Measurements from ENCODE around the gene RSAD2. TPM values are rescaled to one million over a fixed set of nuclear protein-coding genes. Genes with fewer than 3 reads are reported as not detected.

Gene RSAD2
- total and polyA plus RNA-seq, 9 of the 15 experiments (the other 6 are each of a cell fraction or from before 2014, with no cell fraction given) = 0.15 to 1.4 (median 0.28) TPM

DNA sequence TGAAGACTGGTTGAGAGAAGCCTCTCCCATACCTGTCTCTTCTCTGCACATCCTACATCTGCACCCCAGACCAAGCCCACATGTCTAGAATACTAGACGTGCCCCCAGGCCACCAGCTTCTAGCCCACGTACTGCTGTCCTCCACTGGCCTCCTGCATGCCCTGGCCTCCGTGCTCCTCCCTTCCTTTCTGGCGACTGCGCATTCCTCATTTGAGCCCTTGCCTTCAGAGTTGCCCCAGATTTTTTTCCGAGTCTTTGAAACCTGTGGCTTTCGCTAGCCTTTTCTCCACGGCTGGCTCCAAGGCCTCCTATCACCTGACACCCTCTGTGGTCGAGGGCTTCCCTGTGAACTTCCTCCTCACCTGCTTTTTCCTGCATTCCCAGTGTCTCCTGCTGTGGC lies 50.9 kb downstream of the RSAD2 start:
- Histone ChIP-seq H3K4me3 (no peak overlapping the region), H3K79me2 (ENCODE audit: control insufficient read depth, insufficient read depth, low read length) (no peaks in the 10 kb centered on the region), H3K27ac (ENCODE audit: extremely low read depth, low read depth, low read length) (no peak overlapping the region), H3K9me1 (ENCODE audit: control insufficient read depth, insufficient read depth, low read length) (peaks cover 3% of the 10 kb centered on the region), H3K27me3 (ENCODE audit: control insufficient read depth in 2 of 2, insufficient read depth in 2 of 2, low read length in 2 of 2) (no peaks in the 10 kb centered on the region), H3K4me2 (ENCODE audit: insufficient read depth, low read length) (no peak overlapping the region), H3K4me1 (replicated peaks in 1 of 2; ENCODE audit: control insufficient read depth in 2 of 2, insufficient read depth in 2 of 2, low read length in 2 of 2) (peaks cover 0 to 4% of the 10 kb centered on the region in 2 experiments; a peak in 1 of 5 replicates), H3K9ac (ENCODE audit: insufficient read depth in 1 of 2, low read depth in 2 of 2, low read length in 2 of 2) (no peak overlapping the region; a peak in 1 of 4 replicates), H3K9me3 (replicated peaks; ENCODE audit: control insufficient read depth, insufficient read depth, low read depth, low read length) (no peaks in the 10 kb centered on the region), H3K36me3 (ENCODE audit: control insufficient read depth, insufficient read depth, low read length) (no peaks in the 10 kb centered on the region), H4K20me1 (replicated peaks; ENCODE audit: control insufficient read depth, insufficient read depth, low read length) (peaks cover 9% of the 10 kb centered on the region; the same call in 1 of the 2 replicates), H2AFZ (ENCODE audit: low read depth, low read length) (no peak overlapping the region)
- 73% methylated on average over 8 of the region's 9 CpGs for WGBS (ENCODE audit: insufficient coverage, low coverage, missing lambda C conversion rate)
- TF ChIP-seq RBFOX2 (IDR thresholded peaks at IDR 0.05; ENCODE audit: low read depth, low read length) = no peak
- TF ChIP-seq CSDE1 (IDR thresholded peaks at IDR 0.05) = no peak
- no peak for TF ChIP-seq ZNF274 (IDR thresholded peaks at IDR 0.05; ENCODE audit: borderline replicate concordance, low read depth, low read length)
- TF ChIP-seq NFYB (IDR thresholded peaks at IDR 0.05; ENCODE audit: extremely low read depth, insufficient read length) = no peak
- TF ChIP-seq, protein P1, sequence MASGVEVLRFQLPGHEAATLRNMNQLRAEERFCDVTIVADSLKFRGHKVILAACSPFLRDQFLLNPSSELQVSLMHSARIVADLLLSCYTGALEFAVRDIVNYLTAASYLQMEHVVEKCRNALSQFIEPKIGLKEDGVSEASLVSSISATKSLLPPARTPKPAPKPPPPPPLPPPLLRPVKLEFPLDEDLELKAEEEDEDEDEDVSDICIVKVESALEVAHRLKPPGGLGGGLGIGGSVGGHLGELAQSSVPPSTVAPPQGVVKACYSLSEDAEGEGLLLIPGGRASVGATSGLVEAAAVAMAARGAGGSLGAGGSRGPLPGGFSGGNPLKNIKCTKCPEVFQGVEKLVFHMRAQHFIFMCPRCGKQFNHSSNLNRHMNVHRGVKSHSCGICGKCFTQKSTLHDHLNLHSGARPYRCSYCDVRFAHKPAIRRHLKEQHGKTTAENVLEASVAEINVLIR (CRISPR knock-in tag; IDR thresholded peaks at IDR 0.05) = no peak
- TF ChIP-seq NRF1 (conservative IDR thresholded peaks at IDR 0.05 in 1 of 2, IDR thresholded peaks at IDR 0.05 in 1 of 2) = no peak
- no peak for TF ChIP-seq KDM1A (IDR thresholded peaks at IDR 0.05)
- TF ChIP-seq POU5F1 (IDR thresholded peaks at IDR 0.05; ENCODE audit: borderline replicate concordance, low read depth, low read length, partially characterized antibody) = no peak
- no peak for TF ChIP-seq CREBBP (IDR thresholded peaks at IDR 0.05; ENCODE audit: low read depth, low read length)
- no peak for TF ChIP-seq ZNF282 (CRISPR knock-in tag; IDR thresholded peaks at IDR 0.05)
- TF ChIP-seq FOXJ3 (CRISPR knock-in tag; IDR thresholded peaks at IDR 0.05) = no peak
- TF ChIP-seq KLF16 (IDR thresholded peaks at IDR 0.05) = no peak
- no peak for TF ChIP-seq ZNF124 (CRISPR knock-in tag; IDR thresholded peaks at IDR 0.05)
- TF ChIP-seq ZNF766 (CRISPR knock-in tag; conservative IDR thresholded peaks at IDR 0.05) = no peak
- TF ChIP-seq, protein P2, sequence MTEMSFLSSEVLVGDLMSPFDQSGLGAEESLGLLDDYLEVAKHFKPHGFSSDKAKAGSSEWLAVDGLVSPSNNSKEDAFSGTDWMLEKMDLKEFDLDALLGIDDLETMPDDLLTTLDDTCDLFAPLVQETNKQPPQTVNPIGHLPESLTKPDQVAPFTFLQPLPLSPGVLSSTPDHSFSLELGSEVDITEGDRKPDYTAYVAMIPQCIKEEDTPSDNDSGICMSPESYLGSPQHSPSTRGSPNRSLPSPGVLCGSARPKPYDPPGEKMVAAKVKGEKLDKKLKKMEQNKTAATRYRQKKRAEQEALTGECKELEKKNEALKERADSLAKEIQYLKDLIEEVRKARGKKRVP (CRISPR knock-in tag; IDR thresholded peaks at IDR 0.05) = no peak
- no peak for TF ChIP-seq ZNF316 (IDR thresholded peaks at IDR 0.05)
- TF ChIP-seq, protein P3, sequence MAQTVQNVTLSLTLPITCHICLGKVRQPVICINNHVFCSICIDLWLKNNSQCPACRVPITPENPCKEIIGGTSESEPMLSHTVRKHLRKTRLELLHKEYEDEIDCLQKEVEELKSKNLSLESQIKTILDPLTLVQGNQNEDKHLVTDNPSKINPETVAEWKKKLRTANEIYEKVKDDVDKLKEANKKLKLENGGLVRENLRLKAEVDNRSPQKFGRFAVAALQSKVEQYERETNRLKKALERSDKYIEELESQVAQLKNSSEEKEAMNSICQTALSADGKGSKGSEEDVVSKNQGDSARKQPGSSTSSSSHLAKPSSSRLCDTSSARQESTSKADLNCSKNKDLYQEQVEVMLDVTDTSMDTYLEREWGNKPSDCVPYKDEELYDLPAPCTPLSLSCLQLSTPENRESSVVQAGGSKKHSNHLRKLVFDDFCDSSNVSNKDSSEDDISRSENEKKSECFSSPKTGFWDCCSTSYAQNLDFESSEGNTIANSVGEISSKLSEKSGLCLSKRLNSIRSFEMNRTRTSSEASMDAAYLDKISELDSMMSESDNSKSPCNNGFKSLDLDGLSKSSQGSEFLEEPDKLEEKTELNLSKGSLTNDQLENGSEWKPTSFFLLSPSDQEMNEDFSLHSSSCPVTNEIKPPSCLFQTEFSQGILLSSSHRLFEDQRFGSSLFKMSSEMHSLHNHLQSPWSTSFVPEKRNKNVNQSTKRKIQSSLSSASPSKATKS (CRISPR knock-in tag; IDR thresholded peaks at IDR 0.05) = no peak
- no peak for TF ChIP-seq CBX5 (IDR thresholded peaks at IDR 0.05; ENCODE audit: borderline replicate concordance, low read depth)
- in situ Hi-C loops (cut with MboI) (no loop called here), intact Hi-C loops (cut with micrococcal nuclease) (no loop called here)
- ChIA-PET POLR2A (no interaction called here), CTCF (ENCODE audit: low intra/inter-chr PET ratio) (no interaction called here)
- FAIRE-seq = no peak
- BruUV-seq (replicated peaks) = no TSS peak
- no peak for DNase-seq (ENCODE audit: extremely low read depth in 1 of 4, low spot score in 3 of 4)
- no peak for ATAC-seq
